ENCODE data around the gene WDR55. TPM values are rescaled to one million over a fixed set of nuclear protein-coding genes. Genes with fewer than 3 reads are reported as not detected.
"Not testable (repeated sequence)": the region's sequence is repeated elsewhere in the genome, so short reads cannot be mapped to it uniquely, and the experiment has no call there.

Gene WDR55
- total and polyA plus RNA-seq, 2 of the 4 experiments (the other 2 are of a cell fraction), result 19.0 to 20.4 TPM

DNA sequence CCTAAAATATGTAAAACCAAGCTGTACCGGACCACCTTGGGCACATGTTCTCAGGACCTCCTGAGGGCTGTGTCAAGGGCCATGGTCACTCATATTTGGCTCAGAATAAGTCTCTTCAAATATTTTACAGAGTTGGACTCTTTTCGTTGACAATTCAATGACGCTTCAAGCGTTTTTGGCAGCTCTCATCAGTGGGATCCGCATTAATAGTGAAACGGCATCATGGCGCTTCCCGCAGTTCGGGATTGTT lies 25.9 kb upstream of the WDR55 start:
- H3K23ac ChIP-seq (ENCODE audit: low read depth, low read length), result peak overlapping the region; percentile 1; the same call in 1 of the 2 replicates
- H2BK20ac ChIP-seq (ENCODE audit: low read depth, low read length); ATAC-seq (ENCODE audit: low read depth); H2AK9ac ChIP-seq (replicated peaks; ENCODE audit: low read depth, low read length, poor library complexity); DNase-seq; in situ Hi-C loops (cut with MboI; ENCODE audit: low sequenced_read_pairs); H3K4me1 ChIP-seq (ENCODE audit: control insufficient read depth, insufficient read depth, low read length); H3K27me3 ChIP-seq (ENCODE audit: control insufficient read depth, insufficient read depth, low read length); H4K20me1 ChIP-seq (ENCODE audit: insufficient read depth, low read length); H3K9me3 ChIP-seq (ENCODE audit: control insufficient read depth, insufficient read depth, low read length); H2AK5ac ChIP-seq (ENCODE audit: low read depth, low read length); POLR2A ChIA-PET (ENCODE audit: unreplicated experiment); H3K9me1 ChIP-seq (ENCODE audit: insufficient read depth, low read length); BruUV-seq (replicated peaks); dilution Hi-C loops (cut with HindIII; ENCODE audit: low sequenced_read_pairs, unreplicated experiment): not testable (repeated sequence)
- peak overlapping the region; percentile 71 for H3K18ac ChIP-seq (ENCODE audit: low read depth, low read length)
- H2BK120ac ChIP-seq (ENCODE audit: low read depth, low read length), result peak overlapping the region; percentile 11; the same call in 1 of the 2 replicates
- peak overlapping the region; percentile 73 to 84; a peak in 3 of 4 replicates for H4K8ac ChIP-seq (ENCODE audit: low read depth in 2 of 2, low read length in 2 of 2)
- intact Hi-C loops (cut with micrococcal nuclease), result loop anchor here (1.0 to 10.0 kb wide), 3 partner anchors 82 to 394 kb away; partner anchors contain the start of genes EIF4EBP3 and SRA1
- peak overlapping the region; percentile 15 for H3K14ac ChIP-seq (replicated peaks; ENCODE audit: low read depth, low read length)
- H3K27ac ChIP-seq (ENCODE audit: insufficient read depth, low read length), result peak overlapping the region; percentile 60
- H2AFZ ChIP-seq (replicated peaks; ENCODE audit: low read length, poor library complexity), result peak overlapping the region; percentile 91
- peak overlapping the region; percentile 21; the same call in 1 of the 3 replicates for H2BK15ac ChIP-seq (ENCODE audit: low read depth, low read length)
- CTCF ChIA-PET, result interaction anchor here (0.6 to 1.2 kb wide), 4 partner anchors 9 to 253 kb away, joined by 3 to 4 read pairs (median 4); partner anchors contain the start of gene IK
- H2BK5ac ChIP-seq (ENCODE audit: low read depth, low read length, poor library complexity, severe bottlenecking), result peak overlapping the region; percentile 61
- WGBS, 2 experiments (ENCODE audit: extremely low coverage in 2 of 2, insufficient read length in 1 of 2), result 23% methylated on average over 5 of the region's 9 CpGs; no CpG with 5 or more reads in 1 of the 2 experiments
- peak overlapping the region; percentile 95 for H3K4me2 ChIP-seq (ENCODE audit: low read depth, low read length)
- peak overlapping the region; percentile 82 for H4K5ac ChIP-seq (ENCODE audit: low read depth, low read length)
- peak overlapping the region; percentile 55 for H3K9ac ChIP-seq (ENCODE audit: low read depth, low read length)
- peak overlapping the region; percentile 21; the same call in 1 of the 2 replicates for H3K56ac ChIP-seq (ENCODE audit: extremely low read depth, insufficient read depth, low read length)
- peak overlapping the region; percentile 71 for H4K91ac ChIP-seq (ENCODE audit: insufficient read depth, low read depth, low read length)
- peaks cover 15% of the 10 kb centered on the region for H3K36me3 ChIP-seq (ENCODE audit: control insufficient read depth, insufficient read depth, low read length)
- peaks cover 6 to 27% of the 10 kb centered on the region in 2 experiments for H3K79me1 ChIP-seq (ENCODE audit: low read depth in 1 of 2, low read length in 2 of 2)
- H3K4me3 ChIP-seq (ENCODE audit: insufficient read depth, low read depth, low read length), result peak overlapping the region; percentile 44
- peak overlapping the region; percentile 23 for H3K4ac ChIP-seq (ENCODE audit: low read depth, low read length)
